C4-2B (cell line): Measurements from ENCODE around the gene NPLOC4.

ENCODE experiments used
- ZFX ChIP-seq: fragments of 450-650 bp; IDR thresholded peaks from 2 replicates; pipeline ENCODE4 v1.6.1; 2017
- TF ChIP-seq, protein P1 (sequence below): fragments of 450-650 bp; conservative IDR thresholded peaks from 2 replicates; pipeline ENCODE4 v1.5.1; 2017; ENCODE audit warnings: mild to moderate bottlenecking

- TF ChIP-seq, protein P1, sequence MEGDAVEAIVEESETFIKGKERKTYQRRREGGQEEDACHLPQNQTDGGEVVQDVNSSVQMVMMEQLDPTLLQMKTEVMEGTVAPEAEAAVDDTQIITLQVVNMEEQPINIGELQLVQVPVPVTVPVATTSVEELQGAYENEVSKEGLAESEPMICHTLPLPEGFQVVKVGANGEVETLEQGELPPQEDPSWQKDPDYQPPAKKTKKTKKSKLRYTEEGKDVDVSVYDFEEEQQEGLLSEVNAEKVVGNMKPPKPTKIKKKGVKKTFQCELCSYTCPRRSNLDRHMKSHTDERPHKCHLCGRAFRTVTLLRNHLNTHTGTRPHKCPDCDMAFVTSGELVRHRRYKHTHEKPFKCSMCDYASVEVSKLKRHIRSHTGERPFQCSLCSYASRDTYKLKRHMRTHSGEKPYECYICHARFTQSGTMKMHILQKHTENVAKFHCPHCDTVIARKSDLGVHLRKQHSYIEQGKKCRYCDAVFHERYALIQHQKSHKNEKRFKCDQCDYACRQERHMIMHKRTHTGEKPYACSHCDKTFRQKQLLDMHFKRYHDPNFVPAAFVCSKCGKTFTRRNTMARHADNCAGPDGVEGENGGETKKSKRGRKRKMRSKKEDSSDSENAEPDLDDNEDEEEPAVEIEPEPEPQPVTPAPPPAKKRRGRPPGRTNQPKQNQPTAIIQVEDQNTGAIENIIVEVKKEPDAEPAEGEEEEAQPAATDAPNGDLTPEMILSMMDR = no peak
- no peak for TF ChIP-seq ZFX
Measured at GRCh38 chr17:81682565-81683207, 45.8 kb upstream of the NPLOC4 start.
